MM.1S (cell line): ENCODE results near the gene KPNB1.

Experiments
- DNase-seq: peaks from one replicate; pipeline ENCODE4 v3.0.0-alpha.2; 2015
- H2AFZ ChIP-seq: fragments of 300-600 bp; sonication (generic); 2 replicates; pipeline ENCODE4 v1.6.0; 2016; ENCODE audit warnings: antibody characterized with exemption, low read length
- H3F3A ChIP-seq: fragments of 300-600 bp; sonication (generic); 2 replicates; pipeline ENCODE4 v1.6.1; 2016; ENCODE audit warnings: mild to moderate bottlenecking, antibody characterized with exemption, low read length, moderate library complexity, mixed read lengths; ENCODE audit not compliant: insufficient read depth
- H3K27ac ChIP-seq: fragments of 300-600 bp; sonication (generic); 2 replicates; pipeline ENCODE4 v1.5.1; 2016; ENCODE audit warnings: mild to moderate bottlenecking, low read length
- H3K27me3 ChIP-seq: fragments of 300-600 bp; sonication (generic); replicated peaks from 2 replicates; pipeline ENCODE4 v1.6.0; 2016; ENCODE audit warnings: low read length; ENCODE audit not compliant: insufficient read depth
- H3K36me3 ChIP-seq: fragments of 300-600 bp; sonication (generic); replicated peaks from 2 replicates; pipeline ENCODE4 v1.6.1; 2016; ENCODE audit warnings: mild to moderate bottlenecking, low read length, mixed read lengths; ENCODE audit not compliant: insufficient read depth
- H3K4me1 ChIP-seq: fragments of 300-600 bp; sonication (generic); 2 replicates; pipeline ENCODE4 v1.6.1; 2016; ENCODE audit warnings: low read length, mixed read lengths
- H3K4me2 ChIP-seq: fragments of 300-600 bp; sonication (generic); 2 replicates; pipeline ENCODE4 v1.6.0; 2016; ENCODE audit warnings: low read depth, low read length
- H3K4me3 ChIP-seq: fragments of 300-600 bp; sonication (generic); 2 replicates; pipeline ENCODE4 v1.5.1; 2016; ENCODE audit warnings: low read length, mixed read lengths
- H3K79me2 ChIP-seq: fragments of 300-600 bp; sonication (generic); 2 replicates; pipeline ENCODE4 v1.6.1; 2016; ENCODE audit warnings: mixed run types, low read length, mixed read lengths
- H3K9ac ChIP-seq: fragments of 300-600 bp; sonication (generic); 2 replicates; pipeline ENCODE4 v1.6.1; 2016; ENCODE audit warnings: low read length, mixed read lengths
- H3K9me2 ChIP-seq: fragments of 300-600 bp; sonication (generic); replicated peaks from 2 replicates; pipeline ENCODE4 v1.6.1; 2016; ENCODE audit warnings: mild to moderate bottlenecking, low read length, mixed read lengths; ENCODE audit not compliant: insufficient read depth
- H3K9me3 ChIP-seq: fragments of 300-600 bp; sonication (generic); replicated peaks from 2 replicates; pipeline ENCODE4 v1.6.1; 2016; ENCODE audit warnings: mild to moderate bottlenecking, low read length, mixed read lengths; ENCODE audit not compliant: insufficient read depth
- H4K20me1 ChIP-seq: fragments of 300-600 bp; sonication (generic); 2 replicates; pipeline ENCODE4 v1.6.1; 2016; ENCODE audit warnings: mild to moderate bottlenecking, low read length, moderate library complexity, mixed read lengths; ENCODE audit not compliant: insufficient read depth
- EZH2 ChIP-seq: fragments of 300-600 bp; sonication (generic); optimal IDR thresholded peaks from 2 replicates; pipeline ENCODE3; 2017; ENCODE audit warnings: low read depth, mild to moderate bottlenecking, antibody characterized with exemption, low read length, mixed read lengths
- EZH2phosphoT487 ChIP-seq: fragments of 300-600 bp; sonication (generic); IDR thresholded peaks from 2 replicates; pipeline ENCODE4 v1.6.1; 2018; ENCODE audit warnings: antibody characterized with exemption, low read length
- TF ChIP-seq, protein P1 (sequence below): fragments of 300-600 bp; sonication (generic); IDR thresholded peaks from 2 replicates; pipeline ENCODE4 v1.5.1; 2016; ENCODE audit warnings: antibody characterized with exemption, low read length, mixed read lengths

KPNB1 gene

GRCh38 chr17:47652570-47652969 is 2.9 kb downstream of the KPNB1 start:
- Histone ChIP-seq H3K9ac (no peak overlapping the region), H4K20me1 (peaks cover 21% of the 10 kb centered on the region; the same call in 1 of the 2 replicates), H3K27ac (no peak overlapping the region), H2AFZ (no peak overlapping the region), H3K9me3 (no peaks in the 10 kb centered on the region), H3K79me2 (peaks cover 71% of the 10 kb centered on the region), H3K36me3 (peaks cover 25% of the 10 kb centered on the region), H3K9me2 (no peaks in the 10 kb centered on the region), H3K4me1 (peaks cover 61% of the 10 kb centered on the region), H3K4me3 (0 out of 2 replicates have a peak overlapping the region, but pooled peaks have one; percentile 3), H3K4me2 (peak overlapping the region; percentile 70), H3K27me3 (no peaks in the 10 kb centered on the region), H3F3A (peaks cover 58% of the 10 kb centered on the region)
- no peak for TF ChIP-seq EZH2
- no peak for TF ChIP-seq EZH2phosphoT487
- TF ChIP-seq, protein P1, sequence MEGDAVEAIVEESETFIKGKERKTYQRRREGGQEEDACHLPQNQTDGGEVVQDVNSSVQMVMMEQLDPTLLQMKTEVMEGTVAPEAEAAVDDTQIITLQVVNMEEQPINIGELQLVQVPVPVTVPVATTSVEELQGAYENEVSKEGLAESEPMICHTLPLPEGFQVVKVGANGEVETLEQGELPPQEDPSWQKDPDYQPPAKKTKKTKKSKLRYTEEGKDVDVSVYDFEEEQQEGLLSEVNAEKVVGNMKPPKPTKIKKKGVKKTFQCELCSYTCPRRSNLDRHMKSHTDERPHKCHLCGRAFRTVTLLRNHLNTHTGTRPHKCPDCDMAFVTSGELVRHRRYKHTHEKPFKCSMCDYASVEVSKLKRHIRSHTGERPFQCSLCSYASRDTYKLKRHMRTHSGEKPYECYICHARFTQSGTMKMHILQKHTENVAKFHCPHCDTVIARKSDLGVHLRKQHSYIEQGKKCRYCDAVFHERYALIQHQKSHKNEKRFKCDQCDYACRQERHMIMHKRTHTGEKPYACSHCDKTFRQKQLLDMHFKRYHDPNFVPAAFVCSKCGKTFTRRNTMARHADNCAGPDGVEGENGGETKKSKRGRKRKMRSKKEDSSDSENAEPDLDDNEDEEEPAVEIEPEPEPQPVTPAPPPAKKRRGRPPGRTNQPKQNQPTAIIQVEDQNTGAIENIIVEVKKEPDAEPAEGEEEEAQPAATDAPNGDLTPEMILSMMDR: no peak
- no peak for DNase-seq

DNA sequence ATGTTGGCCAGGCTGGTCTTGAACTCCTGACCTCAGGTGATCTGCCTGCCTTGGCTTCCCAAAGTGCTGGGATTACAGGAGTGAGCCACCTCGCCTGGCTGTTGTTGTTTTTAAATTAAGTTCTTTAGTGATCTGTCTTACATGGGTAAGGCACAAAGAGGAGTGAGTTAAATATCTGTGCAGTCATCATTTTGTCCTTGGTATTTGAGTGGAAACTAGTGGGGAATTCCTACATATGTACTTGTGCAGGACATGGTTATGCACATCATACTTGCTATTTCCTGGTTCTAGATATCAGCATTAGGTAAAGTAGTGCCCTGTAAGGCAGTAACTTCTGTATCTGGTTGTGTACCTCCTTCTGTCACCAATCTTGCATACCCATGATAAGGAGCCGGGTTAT is 3.7 kb downstream of the KPNB1 start:
- no peak for DNase-seq
- no peaks in the 10 kb centered on the region for H3K9me2 ChIP-seq
- H3K9me3 ChIP-seq: no peaks in the 10 kb centered on the region
- TF ChIP-seq, protein P1: no peak
- TF ChIP-seq EZH2phosphoT487 (no peak), EZH2 (no peak)
- peaks cover 34% of the 10 kb centered on the region for H3K36me3 ChIP-seq
- peaks cover 60% of the 10 kb centered on the region for H3F3A ChIP-seq
- H4K20me1 ChIP-seq: peaks cover 23% of the 10 kb centered on the region; the same call in 1 of the 2 replicates
- no peaks in the 10 kb centered on the region for H3K27me3 ChIP-seq
- no peak overlapping the region for H2AFZ ChIP-seq
- H3K4me3 ChIP-seq: 0 out of 2 replicates have a peak overlapping the region, but pooled peaks have one; percentile 0
- no peak overlapping the region for H3K9ac ChIP-seq
- H3K27ac ChIP-seq: no peak overlapping the region
- H3K4me1 ChIP-seq: peaks cover 67% of the 10 kb centered on the region
- peaks cover 79% of the 10 kb centered on the region for H3K79me2 ChIP-seq
- H3K4me2 ChIP-seq: peak overlapping the region; percentile 24; the same call in 1 of the 2 replicates

DNA sequence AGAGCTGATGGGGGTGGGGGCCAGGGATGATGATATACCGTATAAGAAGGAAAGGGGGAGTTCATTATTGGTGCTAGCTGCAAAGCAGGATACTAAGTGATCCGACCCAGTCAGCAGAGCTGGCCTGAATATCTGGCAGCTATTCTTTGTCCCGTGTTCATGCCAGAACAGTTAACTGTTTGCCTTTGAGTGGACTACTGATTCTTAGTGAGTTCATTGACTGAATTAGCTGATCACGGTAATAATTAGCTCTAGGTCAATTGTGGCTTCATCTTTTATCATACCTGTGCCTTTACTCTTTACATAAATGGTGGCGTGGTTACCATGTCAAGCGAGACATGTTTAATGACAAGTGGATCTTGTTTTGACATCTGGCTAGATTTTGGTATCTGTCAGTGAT is 5.3 kb downstream of the KPNB1 start:
- H3K4me2 ChIP-seq: peak overlapping the region; percentile 42; the same call in 1 of the 2 replicates
- H3K9ac ChIP-seq: no peak overlapping the region
- no peaks in the 10 kb centered on the region for H3K9me3 ChIP-seq
- H3K36me3 ChIP-seq: peaks cover 38% of the 10 kb centered on the region
- peaks cover 84% of the 10 kb centered on the region for H3K79me2 ChIP-seq
- peaks cover 73% of the 10 kb centered on the region for H3K4me1 ChIP-seq
- H3K9me2 ChIP-seq: no peaks in the 10 kb centered on the region
- TF ChIP-seq, protein P1: no peak
- TF ChIP-seq EZH2: no peak
- TF ChIP-seq EZH2phosphoT487: no peak
- H3K27ac ChIP-seq: no peak overlapping the region
- no peaks in the 10 kb centered on the region for H3K27me3 ChIP-seq
- H2AFZ ChIP-seq: no peak overlapping the region
- H3K4me3 ChIP-seq: no peak overlapping the region
- no peak for DNase-seq
- peaks cover 27% of the 10 kb centered on the region; the same call in 1 of the 2 replicates for H4K20me1 ChIP-seq
- H3F3A ChIP-seq: peaks cover 68% of the 10 kb centered on the region
